NCI-H2227 treated with DMSO at 0.1 percent for 48 hours (cell line): ENCODE data around the gene ARHGAP26.
A peak's percentile ranks its signal among the peaks of the same experiment; 100 is the strongest.
"Not testable (repeated sequence)": the region's sequence is repeated elsewhere in the genome, so short reads cannot be mapped to it uniquely, and the experiment has no call there.

Experiments
- DNase-seq: peaks from one replicate; lab custom pipeline; 2025; lab: John Stamatoyannopoulos, UW

The ARHGAP26 gene

GRCh38 chr5:142906863-142907671, 136.9 kb downstream of the ARHGAP26 start:
- DNase-seq: no peak

- no peak for DNase-seq
These were observed 138.5 kb downstream of the ARHGAP26 start for GRCh38 chr5:142908659-142909058.

- no peak for DNase-seq
These were observed 140.0 kb downstream of the ARHGAP26 start for GRCh38 chr5:142910128-142910527.

- no peak for DNase-seq
These were observed 141.0 kb downstream of the ARHGAP26 start for GRCh38 chr5:142911170-142911569.

- no peak for DNase-seq
These were observed 141.6 kb downstream of the ARHGAP26 start for GRCh38 chr5:142911775-142912174.

- DNase-seq: no peak
These were observed 143.7 kb downstream of the ARHGAP26 start for GRCh38 chr5:142913728-142914338.

GRCh38 chr5:142915038-142915437, 144.9 kb downstream of the ARHGAP26 start:
- no peak for DNase-seq

GRCh38 chr5:142915813-142916424, 145.7 kb downstream of the ARHGAP26 start:
- peak; percentile 10 for DNase-seq

GRCh38 chr5:142918959-142919635, 148.9 kb downstream of the ARHGAP26 start:
- no peak for DNase-seq

GRCh38 chr5:142920849-142921612, 150.9 kb downstream of the ARHGAP26 start:
- DNase-seq: no peak

- DNase-seq: peak; percentile 20
These were observed 152.2 kb downstream of the ARHGAP26 start for GRCh38 chr5:142922223-142922952.

GRCh38 chr5:142924135-142924883, 154.1 kb downstream of the ARHGAP26 start:
- no peak for DNase-seq

- no peak for DNase-seq
These were observed 155.6 kb downstream of the ARHGAP26 start for GRCh38 chr5:142925795-142926194.

GRCh38 chr5:142926549-142926948, 156.4 kb downstream of the ARHGAP26 start:
- no peak for DNase-seq

GRCh38 chr5:142928999-142929398, 158.8 kb downstream of the ARHGAP26 start:
- DNase-seq: not testable (repeated sequence)

GRCh38 chr5:142929587-142929986, 159.4 kb downstream of the ARHGAP26 start:
- DNase-seq: no peak

- no peak for DNase-seq
These were observed 160.4 kb downstream of the ARHGAP26 start for GRCh38 chr5:142930395-142931110.

- no peak for DNase-seq
These were observed 161.9 kb downstream of the ARHGAP26 start for GRCh38 chr5:142931896-142932686.
